ENCODE data around the gene RERE.

RERE gene

GRCh38 chr1:8629241-8630091 is 188.0 kb downstream of the RERE start:
- Histone ChIP-seq H3K9ac (ENCODE audit: low read length) (no peak overlapping the region), H3K4me3 (ENCODE audit: low read depth, low read length) (no peak overlapping the region), H3K23ac (ENCODE audit: low read length) (no peak overlapping the region), H3K4me1 (ENCODE audit: control insufficient read depth in 1 of 2, insufficient read depth in 2 of 2, low read length in 2 of 2) (peaks cover 8 to 16% of the 10 kb centered on the region in 2 experiments), H3K27me3 (ENCODE audit: insufficient read depth, low read length) (no peaks in the 10 kb centered on the region), H3K36me3 (ENCODE audit: control insufficient read depth in 1 of 2, insufficient read depth in 2 of 2, low read length in 2 of 2) (peaks cover 0 to 2% of the 10 kb centered on the region in 2 experiments), H3K14ac (ENCODE audit: low read length) (no peak overlapping the region), H4K12ac (ENCODE audit: low read depth, low read length) (no peak overlapping the region), H3K4ac (ENCODE audit: low read depth, low read length) (no peak overlapping the region), H4K8ac (ENCODE audit: low read depth, low read length) (no peak overlapping the region), H3K4me2 (ENCODE audit: low read length) (no peak overlapping the region), H4K91ac (ENCODE audit: low read depth, low read length) (no peak overlapping the region), H2BK120ac (ENCODE audit: insufficient read depth, low read length, poor library complexity) (no peak overlapping the region), H3K79me1 (ENCODE audit: low read length) (peaks cover 2% of the 10 kb centered on the region), H2AFZ (ENCODE audit: insufficient read depth, low read length, poor library complexity) (no peak overlapping the region), H2AK5ac (ENCODE audit: low read length) (no peak overlapping the region), H2BK12ac (ENCODE audit: low read length) (no peak overlapping the region), H3K9me3 (ENCODE audit: insufficient read depth, low read depth, low read length) (no peaks in the 10 kb centered on the region), H2BK5ac (ENCODE audit: low read depth, low read length, poor library complexity) (no peak overlapping the region), H3K27ac (ENCODE audit: low read depth, low read length) (no peak overlapping the region), H3K18ac (ENCODE audit: low read length) (no peak overlapping the region), H3K79me2 (ENCODE audit: control insufficient read depth, insufficient read depth, low read length, poor library complexity) (no peaks in the 10 kb centered on the region)
- WGBS (ENCODE audit: extremely low coverage, insufficient coverage, insufficient read length), result no CpG with 5 or more reads among the region's 7 CpGs
- DNase-seq, result no peak

GRCh38 chr1:8628606-8629005 is 188.8 kb downstream of the RERE start:
- no peak overlapping the region for H2BK12ac ChIP-seq (ENCODE audit: low read length)
- no peak overlapping the region for H3K14ac ChIP-seq (ENCODE audit: low read length)
- no peak overlapping the region for H3K4ac ChIP-seq (ENCODE audit: low read depth, low read length)
- peaks cover 2% of the 10 kb centered on the region for H3K79me1 ChIP-seq (ENCODE audit: low read length)
- H3K4me1 ChIP-seq (ENCODE audit: control insufficient read depth in 1 of 2, insufficient read depth in 2 of 2, low read length in 2 of 2), result peaks cover 8 to 16% of the 10 kb centered on the region in 2 experiments
- no peak overlapping the region for H4K8ac ChIP-seq (ENCODE audit: low read depth, low read length)
- no peak for DNase-seq
- H3K18ac ChIP-seq (ENCODE audit: low read length), result no peak overlapping the region
- no peaks in the 10 kb centered on the region for H3K79me2 ChIP-seq (ENCODE audit: control insufficient read depth, insufficient read depth, low read length, poor library complexity)
- no peak overlapping the region for H3K9ac ChIP-seq (ENCODE audit: low read length)
- H4K91ac ChIP-seq (ENCODE audit: low read depth, low read length), result no peak overlapping the region
- H2BK120ac ChIP-seq (ENCODE audit: insufficient read depth, low read length, poor library complexity), result no peak overlapping the region
- no peaks in the 10 kb centered on the region for H3K9me3 ChIP-seq (ENCODE audit: insufficient read depth, low read depth, low read length)
- no peak overlapping the region for H3K27ac ChIP-seq (ENCODE audit: low read depth, low read length)
- no peak overlapping the region for H4K12ac ChIP-seq (ENCODE audit: low read depth, low read length)
- peaks cover 0 to 2% of the 10 kb centered on the region in 2 experiments for H3K36me3 ChIP-seq (ENCODE audit: control insufficient read depth in 1 of 2, insufficient read depth in 2 of 2, low read length in 2 of 2)
- no CpG with 5 or more reads among the region's 2 CpGs for WGBS (ENCODE audit: extremely low coverage, insufficient coverage, insufficient read length)
- no peak overlapping the region for H2BK5ac ChIP-seq (ENCODE audit: low read depth, low read length, poor library complexity)
- no peaks in the 10 kb centered on the region for H3K27me3 ChIP-seq (ENCODE audit: insufficient read depth, low read length)
- no peak overlapping the region for H3K23ac ChIP-seq (ENCODE audit: low read length)
- H2AFZ ChIP-seq (ENCODE audit: insufficient read depth, low read length, poor library complexity), result no peak overlapping the region
- H2AK5ac ChIP-seq (ENCODE audit: low read length), result no peak overlapping the region
- no peak overlapping the region for H3K4me3 ChIP-seq (ENCODE audit: low read depth, low read length)
- no peak overlapping the region for H3K4me2 ChIP-seq (ENCODE audit: low read length)

- H3K4me2 ChIP-seq (ENCODE audit: low read length), result no peak overlapping the region
- H3K4me3 ChIP-seq (ENCODE audit: low read depth, low read length), result no peak overlapping the region
- no peak overlapping the region for H3K9ac ChIP-seq (ENCODE audit: low read length)
- H3K9me3 ChIP-seq (ENCODE audit: insufficient read depth, low read depth, low read length), result no peaks in the 10 kb centered on the region
- no peak for DNase-seq
- H3K36me3 ChIP-seq (ENCODE audit: control insufficient read depth in 1 of 2, insufficient read depth in 2 of 2, low read length in 2 of 2), result no peaks in the 10 kb centered on the region
- peak overlapping the region; percentile 22 for H4K91ac ChIP-seq (ENCODE audit: low read depth, low read length)
- no peaks in the 10 kb centered on the region for H3K27me3 ChIP-seq (ENCODE audit: insufficient read depth, low read length)
- H2BK12ac ChIP-seq (ENCODE audit: low read length), result no peak overlapping the region
- no peaks in the 10 kb centered on the region for H3K79me2 ChIP-seq (ENCODE audit: control insufficient read depth, insufficient read depth, low read length, poor library complexity)
- no peak overlapping the region for H3K27ac ChIP-seq (ENCODE audit: low read depth, low read length)
- no peak overlapping the region for H3K23ac ChIP-seq (ENCODE audit: low read length)
- peak overlapping the region; percentile 39 for H2BK120ac ChIP-seq (ENCODE audit: insufficient read depth, low read length, poor library complexity)
- no peak overlapping the region for H3K14ac ChIP-seq (ENCODE audit: low read length)
- no peak overlapping the region for H4K8ac ChIP-seq (ENCODE audit: low read depth, low read length)
- no peak overlapping the region for H2BK5ac ChIP-seq (ENCODE audit: low read depth, low read length, poor library complexity)
- no peak overlapping the region for H4K12ac ChIP-seq (ENCODE audit: low read depth, low read length)
- H3K4ac ChIP-seq (ENCODE audit: low read depth, low read length), result no peak overlapping the region
- WGBS (ENCODE audit: extremely low coverage, insufficient coverage, insufficient read length), result no CpG with 5 or more reads among the region's 5 CpGs
- peak overlapping the region; percentile 76 for H3K18ac ChIP-seq (ENCODE audit: low read length)
- peaks cover 8 to 16% of the 10 kb centered on the region in 2 experiments for H3K4me1 ChIP-seq (ENCODE audit: control insufficient read depth in 1 of 2, insufficient read depth in 2 of 2, low read length in 2 of 2)
- peaks cover 2% of the 10 kb centered on the region for H3K79me1 ChIP-seq (ENCODE audit: low read length)
- H2AFZ ChIP-seq (ENCODE audit: insufficient read depth, low read length, poor library complexity), result no peak overlapping the region
- no peak overlapping the region for H2AK5ac ChIP-seq (ENCODE audit: low read length)
These were observed 189.7 kb downstream of the RERE start for GRCh38 chr1:8627728-8628127.

GRCh38 chr1:8625981-8626898 is 191.2 kb downstream of the RERE start:
- Histone ChIP-seq H3K14ac (ENCODE audit: low read length) (no peak overlapping the region), H3K79me2 (ENCODE audit: control insufficient read depth, insufficient read depth, low read length, poor library complexity) (no peaks in the 10 kb centered on the region), H2BK12ac (ENCODE audit: low read length) (no peak overlapping the region), H3K79me1 (ENCODE audit: low read length) (peaks cover 2% of the 10 kb centered on the region), H3K27ac (ENCODE audit: low read depth, low read length) (peak overlapping the region; percentile 55), H3K27me3 (ENCODE audit: insufficient read depth, low read length) (no peaks in the 10 kb centered on the region), H3K4me1 (ENCODE audit: control insufficient read depth in 1 of 2, insufficient read depth in 2 of 2, low read length in 2 of 2) (peaks cover 8 to 16% of the 10 kb centered on the region in 2 experiments), H2BK120ac (ENCODE audit: insufficient read depth, low read length, poor library complexity) (no peak overlapping the region), H3K4me3 (ENCODE audit: low read depth, low read length) (no peak overlapping the region), H2BK5ac (ENCODE audit: low read depth, low read length, poor library complexity) (no peak overlapping the region), H3K4ac (ENCODE audit: low read depth, low read length) (no peak overlapping the region), H3K36me3 (ENCODE audit: control insufficient read depth in 1 of 2, insufficient read depth in 2 of 2, low read length in 2 of 2) (no peaks in the 10 kb centered on the region), H2AK5ac (ENCODE audit: low read length) (no peak overlapping the region), H3K18ac (ENCODE audit: low read length) (no peak overlapping the region), H4K12ac (ENCODE audit: low read depth, low read length) (no peak overlapping the region), H3K23ac (ENCODE audit: low read length) (no peak overlapping the region), H4K91ac (ENCODE audit: low read depth, low read length) (no peak overlapping the region), H2AFZ (ENCODE audit: insufficient read depth, low read length, poor library complexity) (no peak overlapping the region), H3K9ac (ENCODE audit: low read length) (no peak overlapping the region), H4K8ac (ENCODE audit: low read depth, low read length) (no peak overlapping the region), H3K4me2 (ENCODE audit: low read length) (peak overlapping the region; percentile 36), H3K9me3 (ENCODE audit: insufficient read depth, low read depth, low read length) (no peaks in the 10 kb centered on the region)
- no CpG with 5 or more reads among the region's 4 CpGs for WGBS (ENCODE audit: extremely low coverage, insufficient coverage, insufficient read length)
- DNase-seq, result peak; percentile 52 to 57
